Measurements from ENCODE around the gene TSPAN3. TPM values are rescaled to one million over a fixed set of nuclear protein-coding genes. Genes with fewer than 3 reads are reported as not detected.

The TSPAN3 gene
- total RNA-seq, 1 donor from 2014 or later: 352 TPM

- Mint-ChIP-seq H3K4me1 (ENCODE audit: low read depth) (no peaks in the 10 kb centered on the region), H3K27ac (no peak overlapping the region), H3K27me3 (peaks cover 23% of the 10 kb centered on the region), H3K4me3 (ENCODE audit: low read depth) (no peak overlapping the region), H3K36me3 (ENCODE audit: insufficient read depth) (no peaks in the 10 kb centered on the region), H3K9me3 (ENCODE audit: low read depth) (no peaks in the 10 kb centered on the region)
- no peak for TF ChIP-seq CTCF (IDR thresholded peaks at IDR 0.05; ENCODE audit: unreplicated experiment)
- no peak for DNase-seq (ENCODE audit: low spot score, unreplicated experiment)
Observed at GRCh38 chr15:77020348-77021087, 50.4 kb downstream of the TSPAN3 start.

- TF ChIP-seq CTCF (IDR thresholded peaks at IDR 0.05; ENCODE audit: unreplicated experiment): no peak
- no peak overlapping the region for H3K4me3 Mint-ChIP-seq (ENCODE audit: low read depth)
- peaks cover 26% of the 10 kb centered on the region for H3K27me3 Mint-ChIP-seq
- DNase-seq (ENCODE audit: low spot score, unreplicated experiment): no peak
- no peaks in the 10 kb centered on the region for H3K4me1 Mint-ChIP-seq (ENCODE audit: low read depth)
- no peaks in the 10 kb centered on the region for H3K9me3 Mint-ChIP-seq (ENCODE audit: low read depth)
- no peak overlapping the region for H3K27ac Mint-ChIP-seq
- no peaks in the 10 kb centered on the region for H3K36me3 Mint-ChIP-seq (ENCODE audit: insufficient read depth)
Observed at GRCh38 chr15:77019521-77020331, 51.2 kb downstream of the TSPAN3 start.

GRCh38 chr15:77018796-77019505 is 52.0 kb downstream of the TSPAN3 start:
- H3K4me3 Mint-ChIP-seq (ENCODE audit: low read depth): no peak overlapping the region
- H3K4me1 Mint-ChIP-seq (ENCODE audit: low read depth): no peaks in the 10 kb centered on the region
- H3K36me3 Mint-ChIP-seq (ENCODE audit: insufficient read depth): no peaks in the 10 kb centered on the region
- H3K9me3 Mint-ChIP-seq (ENCODE audit: low read depth): no peaks in the 10 kb centered on the region
- TF ChIP-seq CTCF (IDR thresholded peaks at IDR 0.05; ENCODE audit: unreplicated experiment): no peak
- H3K27ac Mint-ChIP-seq: no peak overlapping the region
- H3K27me3 Mint-ChIP-seq: peaks cover 22% of the 10 kb centered on the region
- no peak for DNase-seq (ENCODE audit: low spot score, unreplicated experiment)

GRCh38 chr15:77017761-77018720 is 52.9 kb downstream of the TSPAN3 start:
- Mint-ChIP-seq H3K36me3 (ENCODE audit: insufficient read depth) (no peaks in the 10 kb centered on the region), H3K4me1 (ENCODE audit: low read depth) (no peaks in the 10 kb centered on the region), H3K27me3 (peaks cover 19% of the 10 kb centered on the region), H3K27ac (no peak overlapping the region), H3K4me3 (ENCODE audit: low read depth) (no peak overlapping the region), H3K9me3 (ENCODE audit: low read depth) (no peaks in the 10 kb centered on the region)
- no peak for TF ChIP-seq CTCF (IDR thresholded peaks at IDR 0.05; ENCODE audit: unreplicated experiment)
- DNase-seq (ENCODE audit: low spot score, unreplicated experiment): no peak
